Muscle of arm (tissue), 12 donors: ENCODE data around the gene GRIK1. TPM values are rescaled to one million over a fixed set of nuclear protein-coding genes. Genes with fewer than 3 reads are reported as not detected.

Source experiments
- DNase-seq: peaks from one replicate; pipeline ENCODE4 v3.0.0-alpha.2; 2013
- polyA plus RNA-seq, 12 donors: library from polyadenylated mRNA; unstranded; fragments of 120-200 nt; gene quantifications; one replicate each; pipeline ENCODE4 v1.2.1, GENCODE V29; 2013; ENCODE audit not compliant: insufficient read length in 12 of 12

GRIK1 gene
- polyA plus RNA-seq, 12 donors: 0.34 to 10.0 (median 0.61) TPM; not detected in 2

GRCh38 chr21:29645666-29646553, 293.9 kb downstream of the GRIK1 start:
- no peak for DNase-seq

DNA sequence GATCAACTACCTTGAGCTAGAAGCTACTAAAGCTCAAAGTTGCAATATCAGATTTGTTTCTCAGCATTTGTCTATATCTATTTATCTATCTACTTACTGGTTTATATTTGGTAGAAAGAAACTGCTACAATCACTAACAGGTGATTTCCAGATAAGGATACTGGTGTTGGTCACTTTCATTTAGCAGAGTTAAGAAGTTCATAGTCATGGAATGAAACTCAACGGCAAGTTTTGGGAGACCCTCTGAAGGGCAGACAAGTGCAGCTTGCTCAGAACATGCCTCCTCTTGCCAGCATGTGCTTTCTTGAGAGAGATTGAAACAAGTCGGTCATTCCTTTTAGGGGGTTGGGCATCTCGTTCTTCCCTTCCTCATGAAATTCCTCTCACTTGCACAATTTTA, 296.5 kb downstream of the GRIK1 start:
- no peak for DNase-seq

- DNase-seq: no peak
Observed at GRCh38 chr21:29642551-29643245, 297.1 kb downstream of the GRIK1 start.

- DNase-seq: no peak
Observed at GRCh38 chr21:29641635-29642550, 297.9 kb downstream of the GRIK1 start.

DNA sequence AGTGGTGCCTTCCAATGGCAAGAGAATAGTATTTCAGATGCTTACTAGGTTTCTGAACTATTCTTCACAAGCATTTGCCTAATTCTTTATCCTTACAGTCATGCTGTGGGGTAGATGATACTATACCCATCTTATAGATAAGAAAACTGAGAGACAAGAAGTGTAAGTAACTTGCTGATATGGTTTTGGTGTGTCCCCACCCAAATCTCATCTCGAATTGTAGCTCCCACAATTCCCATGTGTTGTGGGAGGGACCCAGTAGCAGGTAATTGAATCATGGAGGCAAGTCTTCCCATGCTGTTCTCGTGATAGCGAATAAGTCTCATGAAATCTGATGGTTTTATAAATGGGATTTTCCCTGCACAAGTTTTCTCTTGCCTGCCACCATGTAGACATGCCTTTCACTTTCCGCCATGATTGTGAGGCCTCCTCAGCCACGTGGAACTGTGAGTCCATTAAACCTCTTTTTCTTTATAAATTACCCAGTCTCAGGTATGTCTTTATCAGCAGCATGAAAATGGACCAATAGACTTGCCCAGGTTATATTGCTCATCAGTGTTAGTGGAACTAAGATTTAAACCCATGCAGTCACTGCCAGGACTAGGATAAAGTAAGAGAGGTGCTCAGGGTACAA, 298.7 kb downstream of the GRIK1 start:
- DNase-seq: no peak

DNA sequence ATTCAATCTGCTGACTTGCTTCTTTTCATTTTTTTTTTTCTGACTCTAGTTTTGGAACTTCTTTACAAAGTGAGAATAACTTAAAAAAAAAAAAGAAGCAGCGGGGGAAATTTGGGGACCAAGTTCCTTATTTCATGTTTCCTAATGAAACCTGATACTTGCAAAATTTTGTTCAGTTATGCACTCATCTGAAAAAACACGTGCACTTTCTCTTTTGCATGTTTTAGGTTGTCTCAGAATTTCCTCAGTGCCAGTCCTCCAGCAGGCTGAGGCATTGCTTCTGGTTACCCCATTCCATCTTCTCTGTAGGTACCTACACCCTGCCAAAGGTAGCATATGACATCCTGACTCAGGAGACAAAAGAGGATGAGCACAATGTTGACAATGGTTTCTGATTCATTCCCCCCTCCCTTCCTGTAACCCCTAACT, 299.7 kb downstream of the GRIK1 start:
- no peak for DNase-seq

DNA sequence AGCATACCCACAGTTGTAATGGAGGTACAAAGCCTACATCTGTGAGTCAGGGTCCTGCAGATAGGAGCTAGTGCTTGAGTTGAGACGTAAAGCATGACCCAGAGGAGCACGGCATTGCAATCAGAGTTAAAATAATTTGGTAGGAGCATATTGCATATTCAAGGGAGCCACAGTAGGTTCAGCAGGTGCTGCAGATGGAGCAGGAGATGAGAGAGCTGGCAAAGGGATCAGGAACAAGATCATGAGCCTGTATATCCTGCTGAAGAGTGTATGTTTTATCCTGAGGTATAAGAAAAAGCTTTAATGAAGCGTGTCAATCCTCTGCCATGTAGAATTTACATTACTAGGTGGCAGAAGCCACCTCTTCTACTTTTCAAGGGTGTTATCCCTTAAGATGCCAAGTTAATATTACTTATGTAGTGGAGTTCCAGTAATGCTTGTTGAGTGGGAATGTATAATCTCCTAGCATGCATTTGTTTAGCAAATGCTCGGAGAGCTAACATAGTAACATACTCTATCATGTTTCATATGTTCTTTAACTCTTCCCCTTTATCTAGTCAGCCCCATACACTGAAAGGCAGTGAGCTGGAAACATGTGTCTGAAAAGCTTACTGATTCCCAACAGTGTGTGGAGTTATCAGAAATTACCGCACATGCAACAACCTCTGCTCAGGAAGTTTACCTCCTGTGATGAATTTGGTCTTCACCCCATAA, 300.3 kb downstream of the GRIK1 start:
- DNase-seq: no peak

GRCh38 chr21:29638761-29639327, 301.0 kb downstream of the GRIK1 start:
- DNase-seq: no peak

- no peak for DNase-seq
Observed at GRCh38 chr21:29638138-29638537, 301.7 kb downstream of the GRIK1 start.

GRCh38 chr21:29637553-29637952, 302.2 kb downstream of the GRIK1 start:
- no peak for DNase-seq

DNA sequence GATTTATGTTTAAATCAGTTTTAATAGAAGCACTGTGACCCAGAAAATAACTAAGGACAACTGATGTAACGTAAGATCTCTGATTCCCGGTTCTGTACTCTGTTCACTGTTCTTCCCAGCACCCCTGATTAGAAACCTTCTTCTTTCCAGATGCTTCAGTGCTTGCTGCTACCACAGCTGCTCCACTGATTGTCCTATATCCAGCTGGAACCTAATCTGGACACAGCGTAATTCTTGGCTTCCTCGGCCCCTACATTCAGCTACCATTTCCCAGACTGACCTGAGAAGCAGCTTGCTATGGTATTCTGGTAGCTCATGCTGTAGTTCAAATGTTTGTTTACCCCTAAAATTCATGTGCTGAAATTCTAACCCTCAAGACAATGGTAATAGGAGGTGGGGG, 302.7 kb downstream of the GRIK1 start:
- DNase-seq: peak; percentile 75

- no peak for DNase-seq
Observed at GRCh38 chr21:29634418-29634817, 305.4 kb downstream of the GRIK1 start.

DNA sequence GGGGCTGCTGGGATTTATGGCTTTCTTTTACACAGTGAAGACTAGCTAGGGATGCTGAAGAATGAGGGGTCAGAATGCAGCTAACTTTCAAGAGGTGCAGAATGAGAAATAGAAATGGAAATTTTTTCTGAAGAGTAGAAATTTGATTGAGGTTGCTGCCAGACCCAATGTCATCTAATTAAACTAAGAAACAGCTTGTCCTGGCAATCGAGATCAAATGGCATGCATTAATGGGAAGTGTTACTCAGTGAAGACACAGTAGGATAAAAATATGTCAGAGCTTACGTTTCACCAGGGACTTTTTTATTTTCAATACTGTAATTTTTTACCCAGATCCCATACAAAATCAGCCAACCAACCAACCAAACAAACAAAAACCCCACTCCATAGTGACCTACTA, 306.0 kb downstream of the GRIK1 start:
- DNase-seq: no peak

DNA sequence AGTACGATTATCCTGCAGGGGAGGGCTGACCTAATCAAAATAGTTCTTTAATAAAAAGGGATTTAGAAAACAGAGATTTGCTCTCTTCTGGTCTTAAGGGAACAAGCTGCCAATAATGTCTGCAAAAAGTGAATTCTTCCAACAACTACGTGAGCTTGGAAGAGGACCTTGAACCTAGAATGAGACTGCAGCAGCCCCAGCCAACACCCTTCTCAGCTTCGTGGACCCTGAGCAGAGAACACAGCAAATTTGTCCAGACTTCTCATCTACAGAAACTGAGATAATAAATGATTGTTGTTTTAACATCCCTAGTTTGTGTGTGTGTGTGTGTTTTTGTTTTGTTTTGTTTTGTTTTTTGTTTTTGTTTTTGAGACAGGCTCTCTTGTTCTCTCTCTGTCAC, 309.4 kb downstream of the GRIK1 start:
- DNase-seq: no peak

DNA sequence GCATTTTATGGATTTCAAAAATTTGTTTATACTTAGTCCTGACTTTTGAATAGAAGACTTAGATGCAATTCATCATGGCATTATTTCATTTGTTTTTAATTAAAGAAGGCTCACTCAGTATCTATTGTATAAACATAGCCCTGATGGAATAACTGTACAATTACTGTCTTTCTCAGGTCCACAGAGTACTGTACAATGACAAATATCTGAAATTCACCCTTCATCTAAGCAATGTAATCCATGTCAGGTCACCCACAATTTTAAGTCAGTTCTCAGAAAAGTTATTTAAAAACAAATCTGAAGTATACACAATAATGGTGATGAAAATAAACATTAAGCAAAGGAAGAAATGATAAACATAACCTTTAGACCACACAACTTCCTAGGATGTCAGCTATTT, 311.9 kb downstream of the GRIK1 start:
- DNase-seq: no peak

GRCh38 chr21:29626801-29627470, 312.9 kb downstream of the GRIK1 start:
- no peak for DNase-seq

- no peak for DNase-seq
Observed at GRCh38 chr21:29625990-29626389, 313.8 kb downstream of the GRIK1 start.

DNA sequence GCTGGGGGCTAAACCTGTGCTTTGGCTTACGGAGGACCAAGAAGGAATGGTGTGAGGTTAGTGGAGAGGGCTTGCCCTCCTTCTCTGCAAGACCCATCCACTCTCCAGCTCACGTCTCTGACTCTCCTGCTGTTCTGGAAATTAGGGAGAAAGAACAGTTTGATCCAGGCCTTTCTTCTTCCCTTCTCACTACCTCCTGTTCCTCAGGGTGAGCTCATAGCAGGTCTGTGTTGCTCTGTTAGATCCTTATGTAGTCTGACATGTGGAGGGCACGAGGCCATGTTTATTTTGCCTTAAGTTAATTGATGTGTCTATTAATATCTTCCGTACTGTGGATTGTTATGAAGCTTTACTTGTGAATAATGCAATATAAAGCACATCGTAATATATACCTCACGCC, 315.0 kb downstream of the GRIK1 start:
- DNase-seq: no peak

- DNase-seq: no peak
Observed at GRCh38 chr21:29621525-29621924, 318.3 kb downstream of the GRIK1 start.

- DNase-seq: no peak
Observed at GRCh38 chr21:29616209-29616751, 323.5 kb downstream of the GRIK1 start.
